Measurements from ENCODE around the gene ARHGEF17. TPM values are rescaled to one million over a fixed set of nuclear protein-coding genes. Genes with fewer than 3 reads are reported as not detected.

ARHGEF17 gene
- polyA plus RNA-seq, 3 donors, result 0.16 to 1.2 (median 0.55) TPM

- no peak overlapping the region for H3K9ac ChIP-seq (ENCODE audit: insufficient read depth, low read length, poor library complexity, severe bottlenecking)
- H2AFZ ChIP-seq (ENCODE audit: insufficient read depth, low read depth, low read length, poor library complexity, severe bottlenecking), result no peak overlapping the region
- H3K27ac ChIP-seq (ENCODE audit: low read depth in 1 of 2, low read length in 2 of 2), result no peak overlapping the region
- no peak overlapping the region for H3K4me3 ChIP-seq (replicated peaks in 1 of 3; ENCODE audit: low read depth in 2 of 3, low read length in 3 of 3)
- Mint-ChIP-seq H3K36me3 (peaks cover 5 to 7% of the 10 kb centered on the region in 2 donors), H3K4me1 (peaks cover 31% of the 10 kb centered on the region), H3K27ac (no peak overlapping the region), H3K9me3 (no peaks in the 10 kb centered on the region), H3K4me3 (no peak overlapping the region), H3K27me3 (ENCODE audit: low read depth in 3 of 3) (peaks cover 5 to 9% (median 6%) of the 10 kb centered on the region in 3 donors)
- no peak for TF ChIP-seq CTCF (IDR thresholded peaks at IDR 0.05)
- H4K20me1 ChIP-seq (ENCODE audit: insufficient read depth, low read length), result no peaks in the 10 kb centered on the region
- no peaks in the 10 kb centered on the region for H3K79me2 ChIP-seq (ENCODE audit: insufficient read depth, low read length)
- DNase-seq, result no peak
- no peak overlapping the region for H3K4me2 ChIP-seq (replicated peaks; ENCODE audit: extremely low read depth, low read length, poor library complexity, severe bottlenecking)
- peaks cover 0 to 2% of the 10 kb centered on the region in 2 donors for H3K36me3 ChIP-seq (replicated peaks in 1 of 2; ENCODE audit: control insufficient read depth in 1 of 2, insufficient read depth in 2 of 2, low read length in 2 of 2)
- intact Hi-C loops (cut with micrococcal nuclease), result loop anchor here in 1 of 2 donors (5.0 kb wide), 1 partner anchor 40 kb away; no protein-coding TSS in a partner anchor
- H3K27me3 ChIP-seq (ENCODE audit: control insufficient read depth in 2 of 2, insufficient read depth in 2 of 2, low read length in 2 of 2), result no peaks in the 10 kb centered on the region
- WGBS (ENCODE audit: insufficient coverage), result 95% methylated on average over 18 of the region's 18 CpGs
- peaks cover 17 to 21% of the 10 kb centered on the region in 2 donors for H3K4me1 ChIP-seq (ENCODE audit: control insufficient read depth in 1 of 2, insufficient read depth in 2 of 2, low read length in 2 of 2)
- H3K9me3 ChIP-seq (replicated peaks in 1 of 2; ENCODE audit: control insufficient read depth in 1 of 2, insufficient read depth in 1 of 2, low read length in 2 of 2), result no peaks in the 10 kb centered on the region
Measured at GRCh38 chr11:73297231-73297590, 10.9 kb upstream of the ARHGEF17 start.

GRCh38 chr11:73297702-73298101, 10.4 kb upstream of the ARHGEF17 start:
- H3K4me1 Mint-ChIP-seq, result peaks cover 30% of the 10 kb centered on the region
- intact Hi-C loops (cut with micrococcal nuclease), result loop anchor here in 1 of 2 donors (5.0 kb wide), 1 partner anchor 40 kb away; no protein-coding TSS in a partner anchor
- peaks cover 5 to 6% (median 6%) of the 10 kb centered on the region in 3 donors for H3K27me3 Mint-ChIP-seq (ENCODE audit: low read depth in 3 of 3)
- Histone ChIP-seq H3K4me3 (replicated peaks in 1 of 3; ENCODE audit: low read depth in 2 of 3, low read length in 3 of 3) (no peak overlapping the region), H3K4me2 (replicated peaks; ENCODE audit: extremely low read depth, low read length, poor library complexity, severe bottlenecking) (no peak overlapping the region), H4K20me1 (ENCODE audit: insufficient read depth, low read length) (no peaks in the 10 kb centered on the region), H3K27me3 (ENCODE audit: control insufficient read depth in 2 of 2, insufficient read depth in 2 of 2, low read length in 2 of 2) (no peaks in the 10 kb centered on the region), H3K79me2 (ENCODE audit: insufficient read depth, low read length) (no peaks in the 10 kb centered on the region), H3K9me3 (replicated peaks in 1 of 2; ENCODE audit: control insufficient read depth in 1 of 2, insufficient read depth in 1 of 2, low read length in 2 of 2) (no peaks in the 10 kb centered on the region), H3K27ac (ENCODE audit: low read depth in 1 of 2, low read length in 2 of 2) (no peak overlapping the region), H2AFZ (ENCODE audit: insufficient read depth, low read depth, low read length, poor library complexity, severe bottlenecking) (no peak overlapping the region), H3K9ac (ENCODE audit: insufficient read depth, low read length, poor library complexity, severe bottlenecking) (no peak overlapping the region), H3K4me1 (ENCODE audit: control insufficient read depth in 1 of 2, insufficient read depth in 2 of 2, low read length in 2 of 2) (peaks cover 17 to 21% of the 10 kb centered on the region in 2 donors), H3K36me3 (replicated peaks in 1 of 2; ENCODE audit: control insufficient read depth in 1 of 2, insufficient read depth in 2 of 2, low read length in 2 of 2) (peaks cover 0 to 2% of the 10 kb centered on the region in 2 donors)
- no peaks in the 10 kb centered on the region for H3K9me3 Mint-ChIP-seq
- H3K4me3 Mint-ChIP-seq, result no peak overlapping the region
- DNase-seq, result no peak
- no peak for TF ChIP-seq CTCF (IDR thresholded peaks at IDR 0.05)
- no peak overlapping the region for H3K27ac Mint-ChIP-seq
- peaks cover 5 to 7% of the 10 kb centered on the region in 2 donors for H3K36me3 Mint-ChIP-seq
- 75% methylated on average over 2 of the region's 3 CpGs for WGBS (ENCODE audit: insufficient coverage)
